ENCODE data around the gene FBN1. TPM values are rescaled to one million over a fixed set of nuclear protein-coding genes. Genes with fewer than 3 reads are reported as not detected.

Gene FBN1
- total RNA-seq, 2 donors from 2014 or later: 5.5 to 5.9 TPM

DNA sequence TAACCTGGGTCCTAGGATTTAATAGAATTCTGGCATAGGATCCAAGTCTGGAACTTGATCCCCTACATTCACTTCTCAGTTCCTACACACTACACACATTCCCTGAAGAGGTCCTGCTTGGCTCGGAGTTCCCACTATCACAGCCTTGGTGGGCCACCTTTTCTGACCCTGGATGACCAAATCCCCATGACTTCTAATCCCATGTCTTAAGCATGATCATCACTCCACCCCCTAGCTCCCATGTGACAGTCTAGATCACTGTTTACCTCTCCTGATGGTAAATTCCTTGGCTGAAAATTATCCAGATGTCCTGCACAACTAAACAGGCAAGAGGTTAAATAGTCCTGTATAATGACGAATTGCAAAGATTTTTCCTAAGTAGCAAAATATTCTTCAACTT, 274.0 kb downstream of the FBN1 start:
- no peak overlapping the region for H3K27ac ChIP-seq (ENCODE audit: low read depth, low read length)
- H3K36me3 Mint-ChIP-seq (ENCODE audit: low read depth): no peaks in the 10 kb centered on the region
- H3K4me1 ChIP-seq (ENCODE audit: control insufficient read depth, insufficient read depth, low read length): no peaks in the 10 kb centered on the region
- DNase-seq: no peak
- no peaks in the 10 kb centered on the region for H3K36me3 ChIP-seq (ENCODE audit: control insufficient read depth, insufficient read depth, low read length)
- H3K4me3 ChIP-seq (ENCODE audit: low read length): no peak overlapping the region
- H3K27ac Mint-ChIP-seq: no peak overlapping the region
- H3K9me3 Mint-ChIP-seq: peaks cover 9% of the 10 kb centered on the region
- H3K27me3 ChIP-seq (ENCODE audit: control insufficient read depth, insufficient read depth, low read length, poor library complexity, severe bottlenecking): no peaks in the 10 kb centered on the region
- H3K9me3 ChIP-seq (ENCODE audit: control insufficient read depth, low read length): no peaks in the 10 kb centered on the region
- TF ChIP-seq, protein P1, sequence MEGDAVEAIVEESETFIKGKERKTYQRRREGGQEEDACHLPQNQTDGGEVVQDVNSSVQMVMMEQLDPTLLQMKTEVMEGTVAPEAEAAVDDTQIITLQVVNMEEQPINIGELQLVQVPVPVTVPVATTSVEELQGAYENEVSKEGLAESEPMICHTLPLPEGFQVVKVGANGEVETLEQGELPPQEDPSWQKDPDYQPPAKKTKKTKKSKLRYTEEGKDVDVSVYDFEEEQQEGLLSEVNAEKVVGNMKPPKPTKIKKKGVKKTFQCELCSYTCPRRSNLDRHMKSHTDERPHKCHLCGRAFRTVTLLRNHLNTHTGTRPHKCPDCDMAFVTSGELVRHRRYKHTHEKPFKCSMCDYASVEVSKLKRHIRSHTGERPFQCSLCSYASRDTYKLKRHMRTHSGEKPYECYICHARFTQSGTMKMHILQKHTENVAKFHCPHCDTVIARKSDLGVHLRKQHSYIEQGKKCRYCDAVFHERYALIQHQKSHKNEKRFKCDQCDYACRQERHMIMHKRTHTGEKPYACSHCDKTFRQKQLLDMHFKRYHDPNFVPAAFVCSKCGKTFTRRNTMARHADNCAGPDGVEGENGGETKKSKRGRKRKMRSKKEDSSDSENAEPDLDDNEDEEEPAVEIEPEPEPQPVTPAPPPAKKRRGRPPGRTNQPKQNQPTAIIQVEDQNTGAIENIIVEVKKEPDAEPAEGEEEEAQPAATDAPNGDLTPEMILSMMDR (conservative IDR thresholded peaks at IDR 0.05): no peak
- H3K9ac ChIP-seq (ENCODE audit: extremely low read depth, low read length, poor library complexity, severe bottlenecking): no peak overlapping the region
- 0 to 44% methylated on average over 1 to 2 of the region's 2 CpGs for WGBS, 2 experiments (ENCODE audit: insufficient coverage in 1 of 2, insufficient read length in 1 of 2)
- no peaks in the 10 kb centered on the region for H3K4me1 Mint-ChIP-seq
- no peak overlapping the region for H3K4me3 Mint-ChIP-seq
- peaks cover 12% of the 10 kb centered on the region for H3K27me3 Mint-ChIP-seq (ENCODE audit: insufficient read depth)

DNA sequence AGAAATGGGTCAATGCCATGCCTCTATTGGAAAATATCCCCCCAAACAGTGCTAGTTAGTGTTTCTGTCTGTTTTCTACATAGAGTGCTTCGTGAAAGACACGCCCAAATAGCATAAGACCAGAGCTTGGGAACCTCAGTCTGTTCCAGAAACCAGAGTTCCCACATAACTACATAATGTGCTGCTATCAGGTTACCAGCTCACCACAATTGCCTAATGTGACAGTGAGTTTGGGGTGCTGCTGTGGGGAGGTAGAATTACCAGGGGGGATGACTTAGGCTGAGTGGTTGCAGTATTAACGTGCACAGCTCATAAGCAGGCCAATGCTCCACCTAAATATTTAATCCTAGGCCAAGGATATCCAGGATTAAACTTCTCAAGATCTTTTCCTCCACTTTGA, 275.0 kb downstream of the FBN1 start:
- Histone ChIP-seq H3K4me1 (ENCODE audit: control insufficient read depth, insufficient read depth, low read length) (no peaks in the 10 kb centered on the region), H3K9me3 (ENCODE audit: control insufficient read depth, low read length) (no peaks in the 10 kb centered on the region), H3K36me3 (ENCODE audit: control insufficient read depth, insufficient read depth, low read length) (no peaks in the 10 kb centered on the region), H3K9ac (ENCODE audit: extremely low read depth, low read length, poor library complexity, severe bottlenecking) (no peak overlapping the region), H3K4me3 (ENCODE audit: low read length) (no peak overlapping the region), H3K27ac (ENCODE audit: low read depth, low read length) (no peak overlapping the region), H3K27me3 (ENCODE audit: control insufficient read depth, insufficient read depth, low read length, poor library complexity, severe bottlenecking) (no peaks in the 10 kb centered on the region)
- Mint-ChIP-seq H3K27ac (no peak overlapping the region), H3K4me3 (no peak overlapping the region), H3K27me3 (ENCODE audit: insufficient read depth) (peaks cover 8% of the 10 kb centered on the region), H3K9me3 (no peaks in the 10 kb centered on the region), H3K4me1 (no peaks in the 10 kb centered on the region), H3K36me3 (ENCODE audit: low read depth) (no peaks in the 10 kb centered on the region)
- no peak for DNase-seq
- WGBS, 2 experiments (ENCODE audit: insufficient coverage in 1 of 2, insufficient read length in 1 of 2): 88% methylated on average over 2 to 3 of the region's 3 CpGs
- TF ChIP-seq, protein P1 (conservative IDR thresholded peaks at IDR 0.05): no peak

DNA sequence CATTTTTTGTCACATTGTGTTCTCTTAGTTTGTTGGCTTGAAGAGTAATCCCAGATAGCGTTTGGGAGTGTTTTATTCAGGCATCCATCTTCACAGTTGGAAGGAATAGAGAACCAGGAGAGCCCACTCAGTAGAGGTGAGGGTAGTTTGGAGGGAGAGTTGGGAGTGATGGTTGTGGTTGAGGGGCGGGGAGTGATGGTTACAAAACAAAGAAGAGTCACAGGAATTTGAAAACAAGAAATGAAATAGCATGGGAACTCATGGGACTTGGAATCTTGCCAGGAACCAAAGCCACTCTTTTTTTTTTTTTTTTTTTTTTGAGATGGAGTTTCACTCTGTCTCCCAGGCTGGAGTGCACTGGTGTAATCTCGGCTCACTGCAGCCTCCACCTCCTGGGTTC, 278.0 kb downstream of the FBN1 start:
- H3K4me1 Mint-ChIP-seq: no peaks in the 10 kb centered on the region
- Histone ChIP-seq H3K9me3 (ENCODE audit: control insufficient read depth, low read length) (no peaks in the 10 kb centered on the region), H3K9ac (ENCODE audit: extremely low read depth, low read length, poor library complexity, severe bottlenecking) (no peak overlapping the region), H3K4me3 (ENCODE audit: low read length) (no peak overlapping the region), H3K27me3 (ENCODE audit: control insufficient read depth, insufficient read depth, low read length, poor library complexity, severe bottlenecking) (no peaks in the 10 kb centered on the region), H3K36me3 (ENCODE audit: control insufficient read depth, insufficient read depth, low read length) (no peaks in the 10 kb centered on the region), H3K27ac (ENCODE audit: low read depth, low read length) (no peak overlapping the region), H3K4me1 (ENCODE audit: control insufficient read depth, insufficient read depth, low read length) (no peaks in the 10 kb centered on the region)
- WGBS, 2 experiments (ENCODE audit: insufficient coverage in 1 of 2, insufficient read length in 1 of 2): 90 to 100% methylated on average over 1 to 3 of the region's 3 CpGs
- no peaks in the 10 kb centered on the region for H3K9me3 Mint-ChIP-seq
- no peak overlapping the region for H3K27ac Mint-ChIP-seq
- no peak overlapping the region for H3K4me3 Mint-ChIP-seq
- no peaks in the 10 kb centered on the region for H3K27me3 Mint-ChIP-seq (ENCODE audit: insufficient read depth)
- DNase-seq: no peak
- no peaks in the 10 kb centered on the region for H3K36me3 Mint-ChIP-seq (ENCODE audit: low read depth)
- TF ChIP-seq, protein P1 (conservative IDR thresholded peaks at IDR 0.05): no peak
